GM19438 (cell line): ENCODE data around the gene SERINC4.
"Not testable (repeated sequence)": the region's sequence is repeated elsewhere in the genome, so short reads cannot be mapped to it uniquely, and the experiment has no call there.

Experiments
- ATAC-seq: cut with Tn5 transposase; IDR thresholded peaks from one replicate; pipeline ENCODE4 v1.9.1; 2021; ENCODE audit warnings: low read depth; ENCODE audit not compliant: unreplicated experiment

Gene SERINC4

GRCh38 chr15:43799945-43800285, at the start of gene SERINC4:
TSS of gene SERINC4 (minus strand) at chr15:43800220. CDS start at chr15:43799986, 234 bp downstream.
- no peak for ATAC-seq

- no peak for ATAC-seq
Measured at GRCh38 chr15:43845421-43845820, 45.4 kb upstream of the SERINC4 start.

GRCh38 chr15:43832485-43832884, 32.5 kb upstream of the SERINC4 start:
- not testable (repeated sequence) for ATAC-seq

GRCh38 chr15:43831519-43832052, 31.6 kb upstream of the SERINC4 start:
- not testable (repeated sequence) for ATAC-seq

- ATAC-seq, result not testable (repeated sequence)
Measured at GRCh38 chr15:43830691-43831275, 30.8 kb upstream of the SERINC4 start.

GRCh38 chr15:43829951-43830540, 30.0 kb upstream of the SERINC4 start:
- ATAC-seq, result not testable (repeated sequence)

GRCh38 chr15:43828061-43828657, 28.1 kb upstream of the SERINC4 start:
- ATAC-seq, result no peak

- ATAC-seq, result no peak
Measured at GRCh38 chr15:43826508-43827341, 26.7 kb upstream of the SERINC4 start, which contains the start of gene WDR76. TSS of gene WDR76 (plus strand) at chr15:43827002. CDS start at chr15:43827033, 31 bp downstream.

GRCh38 chr15:43826029-43826507, 26.0 kb upstream of the SERINC4 start:
- ATAC-seq, result no peak

GRCh38 chr15:43825305-43825704, 25.3 kb upstream of the SERINC4 start:
- ATAC-seq, result not testable (repeated sequence)

GRCh38 chr15:43824302-43825246, 24.6 kb upstream of the SERINC4 start, which contains the start of gene MFAP1:
TSS of gene MFAP1 (minus strand) at chr15:43824690. CDS start at chr15:43824569, 121 bp downstream.
- peak; percentile 73 for ATAC-seq

- no peak for ATAC-seq
Measured at GRCh38 chr15:43821505-43821904, 21.5 kb upstream of the SERINC4 start.

GRCh38 chr15:43815064-43815463, 15.0 kb upstream of the SERINC4 start:
- not testable (repeated sequence) for ATAC-seq

GRCh38 chr15:43808960-43809678, 9.1 kb upstream of the SERINC4 start:
- ATAC-seq, result peak; percentile 58

GRCh38 chr15:43808435-43808950, 8.5 kb upstream of the SERINC4 start:
- no peak for ATAC-seq

- ATAC-seq, result not testable (repeated sequence)
Measured at GRCh38 chr15:43802676-43803075, 2.7 kb upstream of the SERINC4 start.

- ATAC-seq, result peak; percentile 66
Measured at GRCh38 chr15:43800286-43801141, 494 bp upstream of the SERINC4 start, which contains the start of gene HYPK. TSS of gene HYPK (plus strand) at chr15:43800599. CDS start at chr15:43800623, 24 bp downstream.
